WI38 (cell line): ENCODE data around the gene PGK1.
"Not testable (repeated sequence)": the region's sequence is repeated elsewhere in the genome, so short reads cannot be mapped to it uniquely, and the experiment has no call there.

ENCODE experiments used
- H3K4me3 ChIP-seq: 2 replicates; pipeline ENCODE4 v1.5.1; 2011; ENCODE audit warnings: low read depth, mild to moderate bottlenecking, control low read depth, low read length
- CTCF ChIP-seq: IDR thresholded peaks from 2 replicates; pipeline ENCODE4 v1.5.1; 2012; ENCODE audit warnings: low read depth, mild to moderate bottlenecking, control low read depth, low read length

The PGK1 gene

GRCh38 chrX:78103623-78104446 lies at the start of gene PGK1:
TSS of gene PGK1 (plus strand) at chrX:78104248. CDS start at chrX:78104341, 93 bp downstream.
- TF ChIP-seq CTCF: no peak
- H3K4me3 ChIP-seq: peak within 1 kb of the TSS; percentile 68

- TF ChIP-seq CTCF: no peak
- no peak overlapping the region for H3K4me3 ChIP-seq
Observed at GRCh38 chrX:78063687-78064086, 40.4 kb upstream of the PGK1 start.

- no peak overlapping the region for H3K4me3 ChIP-seq
- TF ChIP-seq CTCF: no peak
Observed at GRCh38 chrX:78064152-78064551, 39.9 kb upstream of the PGK1 start.

- not testable (repeated sequence) for H3K4me3 ChIP-seq
Observed at GRCh38 chrX:78064698-78065601, 39.1 kb upstream of the PGK1 start.

GRCh38 chrX:78066110-78066509 lies 37.9 kb upstream of the PGK1 start:
- no peak overlapping the region for H3K4me3 ChIP-seq
- no peak for TF ChIP-seq CTCF

- TF ChIP-seq CTCF: no peak
- no peak overlapping the region for H3K4me3 ChIP-seq
Observed at GRCh38 chrX:78071331-78071730, 32.7 kb upstream of the PGK1 start.

GRCh38 chrX:78073147-78074077 lies 30.6 kb upstream of the PGK1 start:
- not testable (repeated sequence) for H3K4me3 ChIP-seq
